Smooth muscle cell of the brain vasculature (primary cell): ENCODE data around the gene SPATS2.

Experiments
- DNase-seq: peaks from one replicate; pipeline ENCODE4 v3.0.0-alpha.2; 2012; ENCODE audit warnings: low read depth, low spot score

Gene SPATS2

GRCh38 chr12:49540229-49541139 is 173.2 kb downstream of the SPATS2 start:
- no peak for DNase-seq

DNA sequence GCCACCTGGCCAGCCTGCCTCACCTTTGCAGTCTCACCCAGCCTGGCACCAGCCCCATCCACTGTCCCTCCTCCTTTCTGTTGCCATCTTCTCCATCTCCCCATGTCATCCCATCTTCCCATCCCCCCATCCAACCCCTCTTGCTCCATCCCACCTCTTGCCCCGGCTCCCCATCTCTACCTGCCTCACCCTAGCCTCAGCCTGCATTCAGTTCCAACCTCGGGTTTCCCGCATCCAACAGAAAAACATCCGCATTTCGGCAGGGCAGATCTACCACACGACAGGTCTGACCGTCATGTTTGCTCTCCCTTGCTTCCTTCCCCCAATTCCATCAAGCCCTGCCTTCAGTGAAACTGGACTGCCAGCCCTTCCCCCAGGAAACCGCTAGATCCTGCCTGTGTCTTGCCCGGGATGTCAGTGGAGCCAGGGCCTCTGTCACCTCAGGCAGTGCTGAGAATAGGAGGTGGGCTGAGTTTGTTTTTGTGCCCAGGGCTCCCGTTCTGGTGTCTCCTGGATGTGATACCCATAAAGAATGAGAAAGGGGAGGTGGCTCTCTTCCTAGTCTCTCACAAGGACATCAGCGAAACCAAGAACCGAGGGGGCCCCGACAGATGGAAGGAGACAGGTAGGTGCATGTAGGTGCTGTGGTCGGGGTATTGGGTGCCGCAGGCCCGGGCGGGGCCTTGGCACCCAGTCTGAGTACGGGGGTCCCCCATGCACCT is 174.0 kb downstream of the SPATS2 start:
- DNase-seq, result no peak

DNA sequence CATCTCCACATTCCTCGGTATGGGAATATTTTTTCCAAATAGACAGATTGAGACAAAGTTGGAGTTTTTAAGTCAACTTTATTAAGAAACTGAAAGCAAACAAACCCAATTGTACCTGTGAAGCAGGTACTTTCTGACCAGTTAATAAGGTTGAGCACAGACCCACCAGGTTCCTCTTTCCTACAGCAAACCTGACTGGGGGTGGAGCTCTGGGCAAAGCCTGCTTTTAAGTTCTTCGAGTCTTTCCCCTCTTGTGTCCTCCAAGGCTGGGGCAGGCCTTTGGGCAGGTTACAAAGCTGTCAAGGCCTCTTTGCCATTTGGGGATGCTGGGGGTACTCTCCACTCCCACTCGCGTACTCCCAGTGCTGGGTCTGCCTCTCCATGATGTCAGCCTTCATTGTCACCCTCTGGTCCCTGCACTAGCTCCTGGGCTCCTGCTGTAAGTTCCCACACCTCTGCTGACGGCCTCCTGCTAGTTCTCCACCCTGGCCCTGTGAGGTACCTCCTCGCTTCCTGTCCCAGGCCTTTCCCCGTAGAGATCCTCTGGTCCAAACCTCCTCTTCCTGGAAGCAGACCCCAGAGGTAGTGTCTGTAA is 174.7 kb downstream of the SPATS2 start:
- no peak for DNase-seq

DNA sequence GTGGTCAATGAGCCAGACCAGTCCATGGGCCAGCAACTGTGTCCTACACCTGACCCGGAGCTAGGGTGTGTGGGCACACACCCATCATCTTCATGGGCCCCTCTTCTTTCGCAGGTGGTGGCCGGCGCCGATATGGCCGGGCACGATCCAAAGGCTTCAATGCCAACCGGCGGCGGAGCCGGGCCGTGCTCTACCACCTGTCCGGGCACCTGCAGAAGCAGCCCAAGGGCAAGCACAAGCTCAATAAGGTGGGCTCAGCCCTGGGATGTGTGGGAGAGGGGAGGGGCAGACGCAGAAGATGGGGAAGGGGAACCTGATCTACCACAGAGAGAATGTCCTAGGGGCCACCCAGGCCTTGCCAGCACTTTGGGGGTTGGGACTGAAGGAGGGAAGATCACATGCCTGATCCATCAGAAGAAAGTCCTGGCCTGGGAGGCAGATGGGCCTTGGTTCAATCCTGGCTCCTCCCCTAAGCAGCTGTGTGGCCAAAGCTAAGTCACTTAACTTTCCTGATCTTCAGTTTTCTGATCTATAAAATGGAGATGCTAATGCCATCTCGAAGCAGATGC is 175.4 kb downstream of the SPATS2 start:
- no peak for DNase-seq

- no peak for DNase-seq
Measured at GRCh38 chr12:49543221-49543913, 176.1 kb downstream of the SPATS2 start.

- DNase-seq, result no peak
Measured at GRCh38 chr12:49543914-49544815, 176.9 kb downstream of the SPATS2 start.

DNA sequence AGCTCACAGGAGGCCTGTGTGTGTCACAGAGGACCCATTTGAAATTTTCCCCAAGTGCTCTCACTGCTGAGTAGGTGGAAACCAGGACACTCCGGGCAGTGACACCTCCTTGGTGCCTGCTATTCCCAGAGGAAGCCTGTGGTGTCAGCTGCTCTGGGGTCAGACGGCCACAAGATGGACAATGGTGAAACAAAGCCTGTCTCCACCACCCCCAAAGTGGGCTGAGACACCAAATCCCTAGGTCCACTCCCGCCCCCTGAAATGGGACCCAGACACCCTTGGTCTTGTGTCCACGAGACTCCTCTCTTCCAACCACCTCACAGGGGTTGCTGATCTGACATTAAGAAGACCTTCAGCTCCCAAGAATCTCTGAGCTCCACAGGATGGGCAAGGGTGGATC is 178.6 kb downstream of the SPATS2 start:
- DNase-seq, result no peak

GRCh38 chr12:49546481-49546880 is 179.2 kb downstream of the SPATS2 start:
- DNase-seq, result no peak

GRCh38 chr12:49547090-49547690 is 179.9 kb downstream of the SPATS2 start:
- no peak for DNase-seq

- no peak for DNase-seq
Measured at GRCh38 chr12:49548481-49548821, 181.2 kb downstream of the SPATS2 start.

DNA sequence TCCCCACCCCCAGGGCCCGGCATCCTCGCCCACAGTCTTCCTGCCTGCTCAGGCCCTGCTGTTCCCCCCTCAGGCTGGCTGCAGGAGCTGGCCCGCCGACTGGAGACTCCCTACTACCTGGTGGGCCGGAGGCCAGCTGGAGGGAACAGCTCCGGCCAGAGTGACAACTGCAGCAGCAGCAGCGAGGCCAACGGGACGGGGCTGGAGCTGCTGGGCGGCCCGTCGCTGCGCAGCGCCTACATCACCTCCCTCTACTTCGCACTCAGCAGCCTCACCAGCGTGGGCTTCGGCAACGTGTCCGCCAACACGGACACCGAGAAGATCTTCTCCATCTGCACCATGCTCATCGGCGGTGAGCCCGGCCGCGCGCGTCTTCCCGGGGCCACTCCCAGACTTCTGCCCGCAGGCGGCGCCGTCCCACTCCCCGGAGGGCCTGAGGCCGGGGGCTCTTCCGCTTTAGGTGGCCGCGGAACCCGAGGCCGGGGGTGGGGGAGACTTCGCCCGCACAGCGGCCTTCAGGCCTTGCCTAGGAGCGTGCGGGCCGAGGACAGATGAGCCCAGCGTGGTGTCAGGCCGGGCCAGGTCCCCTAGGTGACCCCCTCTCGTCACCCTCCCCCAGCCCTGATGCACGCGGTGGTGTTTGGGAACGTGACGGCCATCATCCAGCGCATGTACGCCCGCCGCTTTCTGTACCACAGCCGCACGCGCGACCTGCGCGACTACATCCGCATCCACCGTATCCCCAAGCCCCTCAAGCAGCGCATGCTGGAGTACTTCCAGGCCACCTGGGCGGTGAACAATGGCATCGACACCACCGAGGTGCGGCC is 181.8 kb downstream of the SPATS2 start:
- no peak for DNase-seq

GRCh38 chr12:49549735-49550692 is 182.8 kb downstream of the SPATS2 start:
- no peak for DNase-seq

DNA sequence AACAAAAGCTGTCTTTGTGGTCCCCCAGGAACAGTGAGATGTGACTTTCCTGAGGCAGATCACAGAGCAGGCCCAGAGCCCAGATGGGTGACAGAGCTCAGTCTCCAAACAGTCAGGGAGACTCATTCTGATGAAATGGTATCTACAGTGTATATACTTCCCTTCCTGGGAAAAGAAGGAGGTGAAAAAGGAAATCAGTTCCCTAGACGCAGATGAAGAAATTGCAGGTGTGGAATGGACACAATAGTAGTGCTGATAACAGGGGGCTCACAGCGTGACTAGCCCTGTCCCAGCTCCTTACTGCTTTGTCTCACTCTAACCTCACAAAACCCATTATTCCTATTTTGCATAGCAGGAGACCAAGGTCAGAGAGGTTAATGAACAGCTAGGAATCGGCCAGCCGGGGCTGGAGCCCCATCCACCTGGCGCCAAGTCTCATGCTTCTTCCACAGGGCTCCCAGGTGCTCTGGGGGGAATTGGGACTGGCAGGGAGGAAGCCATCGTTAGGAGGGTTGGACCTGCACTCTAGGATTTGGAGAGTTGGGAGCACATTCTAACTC is 183.5 kb downstream of the SPATS2 start:
- no peak for DNase-seq

DNA sequence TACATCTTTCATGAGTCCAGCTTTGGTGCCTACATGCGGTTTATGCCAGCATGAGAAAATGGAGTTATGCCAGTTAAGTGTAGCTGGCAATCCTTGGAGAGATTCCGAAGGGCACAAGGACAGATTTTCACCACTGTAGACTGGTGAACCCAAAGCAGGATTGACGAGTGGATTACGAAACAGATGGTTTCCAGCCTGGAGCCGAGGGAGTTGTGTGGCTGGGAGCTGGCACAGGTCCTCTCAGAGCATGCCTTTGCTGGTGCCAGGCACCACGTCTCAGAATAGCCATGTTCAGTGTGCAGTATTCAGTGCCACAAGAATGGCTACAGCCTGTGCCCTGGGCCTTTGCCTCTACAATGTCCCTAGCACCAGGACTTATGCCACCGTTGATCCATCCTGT is 184.8 kb downstream of the SPATS2 start:
- DNase-seq, result no peak

DNA sequence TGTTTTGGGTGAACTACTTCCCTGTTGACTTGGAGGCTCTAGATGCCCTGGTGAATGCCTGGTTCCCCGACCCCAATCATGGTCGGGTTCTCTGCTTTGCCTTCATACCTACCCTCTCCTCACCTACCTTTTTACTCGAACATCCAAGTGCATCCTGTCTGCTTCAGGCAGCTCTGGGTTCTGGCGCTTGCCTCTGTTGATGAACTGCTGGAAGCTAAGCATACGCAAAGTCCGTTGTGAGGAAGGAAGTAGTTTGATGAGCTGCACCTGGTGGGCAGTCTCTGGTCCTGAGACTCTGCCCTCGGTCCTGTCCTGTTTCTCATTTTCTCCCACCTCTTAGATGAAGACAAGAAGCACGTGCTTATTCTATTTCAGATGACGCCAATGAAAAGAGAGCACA is 185.2 kb downstream of the SPATS2 start:
- DNase-seq, result no peak

DNA sequence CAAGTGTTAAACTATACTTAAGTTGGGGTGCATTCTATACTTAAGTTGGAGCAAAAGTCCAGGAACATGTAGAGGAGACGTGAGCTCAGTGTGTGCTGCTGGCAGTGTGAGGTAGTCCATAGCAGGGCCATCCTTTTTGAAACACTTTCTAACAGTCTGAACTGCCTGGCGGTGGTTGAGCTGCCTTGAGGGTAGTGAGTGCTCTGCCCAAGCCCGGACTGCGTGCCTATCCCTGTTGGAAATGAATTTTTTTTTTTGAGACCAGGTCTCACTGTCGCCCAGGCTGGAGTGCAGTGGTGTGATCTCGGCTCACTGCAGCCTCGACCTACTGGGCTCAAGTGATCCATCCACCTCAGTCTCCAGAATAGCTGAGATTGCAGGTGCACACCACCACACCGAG is 185.6 kb downstream of the SPATS2 start:
- no peak for DNase-seq

DNA sequence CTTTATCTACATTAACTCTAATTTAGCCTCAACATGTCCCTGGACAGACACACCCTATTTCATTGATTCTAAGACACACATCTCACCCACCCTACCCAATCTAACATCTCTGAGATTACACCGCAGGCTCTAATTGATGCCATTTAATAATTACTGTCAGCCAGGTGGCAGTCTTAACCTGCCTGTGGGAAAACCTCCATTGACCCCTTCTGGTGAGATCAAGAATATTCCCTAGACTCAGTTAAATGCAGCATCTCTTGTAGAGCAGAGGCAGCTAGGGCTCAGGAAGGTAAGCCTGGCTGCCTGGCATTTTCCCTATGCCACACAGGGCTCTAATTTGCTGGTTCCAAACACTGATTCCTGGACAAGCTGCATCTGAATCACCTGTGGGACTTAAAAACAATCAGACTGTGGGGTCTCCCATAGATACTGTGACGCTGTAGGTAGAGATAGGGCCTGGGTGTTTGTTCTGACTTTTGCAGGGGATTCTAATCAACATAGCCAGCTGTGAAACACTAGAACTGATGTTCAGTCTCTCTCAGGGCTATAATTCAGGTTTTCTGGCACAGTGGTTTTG is 186.3 kb downstream of the SPATS2 start:
- no peak for DNase-seq

- DNase-seq, result no peak
Measured at GRCh38 chr12:49554266-49554665, 187.0 kb downstream of the SPATS2 start.
